CD4-positive, alpha-beta T cell (primary cell): ENCODE results near the gene DRGX. TPM values are rescaled to one million over a fixed set of nuclear protein-coding genes. Genes with fewer than 3 reads are reported as not detected.

Experiments used
- ATAC-seq: fragments of 200-7000 bp; cut with Tn5 transposase; one replicate; pipeline ENCODE4 v1.10.0; 2022; ENCODE audit warnings: mild to moderate bottlenecking; ENCODE audit not compliant: poor library complexity
- CTCF ChIA-PET: fragments of 350-600 bp; sonication (Branson Sonifier 250); formaldehyde crosslinking; loops from one replicate; lab custom pipeline; 2021; ENCODE audit warnings: antibody characterized with exemption, inconsistent platforms; lab: Charles Lee
- POLR2A ChIA-PET: fragments of 350-600 bp; sonication (Branson Sonifier 250); formaldehyde crosslinking; loops from one replicate; lab custom pipeline; 2021; ENCODE audit warnings: antibody characterized with exemption, inconsistent platforms; lab: Charles Lee
- DNase-seq, 14 experiments: peaks; one replicate each; pipeline ENCODE4 v3.0.0-alpha.2; 2013 to 2020; ENCODE audit warnings: mixed read lengths in 2 of 14
- H3K27ac ChIP-seq, 2 donors: one replicate each; pipeline versions ENCODE4 v1.5.1 to v1.7.0; 2013; ENCODE audit warnings: low read length in 2 of 2, low read depth in 1 of 2, mild to moderate bottlenecking in 1 of 2
- H3K27me3 ChIP-seq, 2 experiments: 1 replicate in 1 of 2; 2 replicates in 1 of 2; pipeline versions ENCODE4 v1.6.1 to v1.7.0; 2013; ENCODE audit warnings: low read length in 2 of 2, control low read depth in 1 of 2, mild to moderate bottlenecking in 1 of 2, moderate library complexity in 1 of 2; ENCODE audit not compliant: insufficient read depth in 2 of 2, control insufficient read depth in 1 of 2
- H3K36me3 ChIP-seq: one replicate; pipeline ENCODE4 v1.6.1; 2013; ENCODE audit warnings: low read length, control low read depth; ENCODE audit not compliant: insufficient read depth
- H3K4me1 ChIP-seq: one replicate; pipeline ENCODE4 v1.6.1; 2013; ENCODE audit warnings: low read length, control low read depth; ENCODE audit not compliant: insufficient read depth
- H3K4me3 ChIP-seq: one replicate; pipeline ENCODE4 v1.5.1; 2013; ENCODE audit warnings: mild to moderate bottlenecking, low read length, moderate library complexity
- H3K9me3 ChIP-seq, 2 experiments: 1 replicate in 1 of 2; 2 replicates in 1 of 2; pipeline versions ENCODE4 v1.6.1 to v1.7.0; 2013; ENCODE audit warnings: low read length in 2 of 2, mild to moderate bottlenecking in 2 of 2, control low read depth in 1 of 2, moderate library complexity in 1 of 2; ENCODE audit not compliant: control insufficient read depth in 1 of 2, insufficient read depth in 1 of 2
- H3K27ac Mint-ChIP-seq: one replicate; pipeline ENCODE4 v1.8.0; 2020; ENCODE audit warnings: mixed read lengths
- H3K27me3 Mint-ChIP-seq: one replicate; pipeline ENCODE4 v1.8.0; 2021; ENCODE audit warnings: mixed read lengths
- H3K36me3 Mint-ChIP-seq: one replicate; pipeline ENCODE4 v1.8.0; 2021; ENCODE audit warnings: low read depth, mixed read lengths
- H3K4me1 Mint-ChIP-seq: one replicate; pipeline ENCODE4 v1.8.0; 2021; ENCODE audit warnings: low read depth, mixed read lengths
- H3K4me3 Mint-ChIP-seq: one replicate; pipeline ENCODE4 v1.8.0; 2020; ENCODE audit warnings: mild to moderate bottlenecking, mixed read lengths
- H3K9me3 Mint-ChIP-seq: one replicate; pipeline ENCODE4 v1.8.0; 2020; ENCODE audit warnings: mixed read lengths
- intact Hi-C, 2 experiments: fragments of 100-400 bp; cut with DNase I in 1 of 2; cut with micrococcal nuclease in 1 of 2; formaldehyde crosslinking; loops; one replicate each; pipeline versions ENCODE4 v1.15.1 to v1.9.0; 2023 to 2025; cut with DNase I, micrococcal nuclease
- total RNA-seq, 174 experiments: library from RNA in 2 of 174; stranded (reverse) in 2 of 174; gene quantifications; one replicate each; pipeline ENCODE4 v1.2.3 and lab custom pipeline; 2021 to 2026
- TF ChIP-seq, protein P1 (sequence below): fragments of 200-600 bp; IDR thresholded peaks from one replicate; pipeline ENCODE4 v1.8.0; 2022; ENCODE audit warnings: antibody characterized with exemption, mild to moderate bottlenecking

The DRGX gene
- total RNA-seq, 2 experiments from 2014 or later, result not detected

DNA sequence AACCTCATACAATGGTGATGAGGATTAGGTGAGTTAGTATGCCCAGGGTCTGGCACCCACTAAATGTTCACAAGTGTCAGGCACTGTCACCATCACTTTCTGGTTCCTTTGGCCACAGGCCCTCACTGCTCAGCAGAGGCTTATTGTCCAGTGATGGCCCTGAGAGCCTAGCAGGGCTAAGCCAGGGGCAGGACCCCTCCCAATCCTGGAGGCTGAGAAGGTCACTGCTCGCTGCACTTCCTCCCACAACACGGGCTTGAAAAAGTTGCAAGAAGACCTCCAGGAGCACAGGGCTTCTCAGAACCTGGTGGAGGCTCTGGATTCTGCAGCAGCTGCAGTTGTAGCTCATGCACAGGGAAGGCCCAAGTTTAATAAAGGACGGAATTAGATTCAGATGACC is 48.1 kb downstream of the DRGX start:
- no peaks in the 10 kb centered on the region for H3K36me3 Mint-ChIP-seq
- peaks cover 6% of the 10 kb centered on the region for H3K9me3 Mint-ChIP-seq
- peak in 1 of 14 experiments; percentile 22 for DNase-seq
- H3K4me3 ChIP-seq, result no peak overlapping the region
- no peak overlapping the region for H3K27ac ChIP-seq
- H3K4me1 Mint-ChIP-seq, result no peaks in the 10 kb centered on the region
- peaks cover 0 to 2% of the 10 kb centered on the region in 2 experiments for H3K27me3 ChIP-seq
- no peak for ATAC-seq
- intact Hi-C loops, result no loop called here
- H3K4me1 ChIP-seq, result no peaks in the 10 kb centered on the region
- ChIA-PET POLR2A (no interaction called here), CTCF (no interaction called here)
- TF ChIP-seq, protein P1, sequence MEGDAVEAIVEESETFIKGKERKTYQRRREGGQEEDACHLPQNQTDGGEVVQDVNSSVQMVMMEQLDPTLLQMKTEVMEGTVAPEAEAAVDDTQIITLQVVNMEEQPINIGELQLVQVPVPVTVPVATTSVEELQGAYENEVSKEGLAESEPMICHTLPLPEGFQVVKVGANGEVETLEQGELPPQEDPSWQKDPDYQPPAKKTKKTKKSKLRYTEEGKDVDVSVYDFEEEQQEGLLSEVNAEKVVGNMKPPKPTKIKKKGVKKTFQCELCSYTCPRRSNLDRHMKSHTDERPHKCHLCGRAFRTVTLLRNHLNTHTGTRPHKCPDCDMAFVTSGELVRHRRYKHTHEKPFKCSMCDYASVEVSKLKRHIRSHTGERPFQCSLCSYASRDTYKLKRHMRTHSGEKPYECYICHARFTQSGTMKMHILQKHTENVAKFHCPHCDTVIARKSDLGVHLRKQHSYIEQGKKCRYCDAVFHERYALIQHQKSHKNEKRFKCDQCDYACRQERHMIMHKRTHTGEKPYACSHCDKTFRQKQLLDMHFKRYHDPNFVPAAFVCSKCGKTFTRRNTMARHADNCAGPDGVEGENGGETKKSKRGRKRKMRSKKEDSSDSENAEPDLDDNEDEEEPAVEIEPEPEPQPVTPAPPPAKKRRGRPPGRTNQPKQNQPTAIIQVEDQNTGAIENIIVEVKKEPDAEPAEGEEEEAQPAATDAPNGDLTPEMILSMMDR, result no peak
- H3K27ac Mint-ChIP-seq, result no peak overlapping the region
- no peaks in the 10 kb centered on the region for H3K36me3 ChIP-seq
- no peak overlapping the region for H3K4me3 Mint-ChIP-seq
- peaks cover 9% of the 10 kb centered on the region for H3K27me3 Mint-ChIP-seq
- peaks cover 12 to 21% of the 10 kb centered on the region in 2 experiments for H3K9me3 ChIP-seq

DNA sequence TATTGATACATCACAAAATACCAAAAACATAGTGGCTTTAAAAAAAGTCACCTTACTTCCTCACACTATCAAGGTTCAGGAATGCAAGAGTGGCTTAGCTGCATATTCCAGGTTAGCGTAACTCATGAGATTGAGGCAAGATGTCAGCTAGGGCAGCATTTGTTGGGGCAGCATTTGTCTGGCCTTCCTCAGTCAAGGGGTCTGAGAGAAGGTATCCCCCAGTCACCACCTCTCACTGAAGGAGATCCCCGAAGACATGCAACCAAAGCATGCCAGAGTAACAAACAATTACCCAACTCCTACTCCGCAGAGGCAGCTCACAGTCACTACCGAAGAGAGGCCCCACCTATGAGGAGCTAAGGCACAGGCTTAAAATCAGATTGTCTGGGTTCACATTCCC is 48.5 kb downstream of the DRGX start:
- Histone ChIP-seq H3K4me1 (no peaks in the 10 kb centered on the region), H3K4me3 (no peak overlapping the region), H3K27me3 (peaks cover 0 to 2% of the 10 kb centered on the region in 2 experiments), H3K9me3 (peaks cover 12 to 21% of the 10 kb centered on the region in 2 experiments), H3K27ac (no peak overlapping the region), H3K36me3 (no peaks in the 10 kb centered on the region)
- H3K9me3 Mint-ChIP-seq, result peaks cover 6% of the 10 kb centered on the region
- TF ChIP-seq, protein P1, result no peak
- intact Hi-C loops, result no loop called here
- no peak overlapping the region for H3K27ac Mint-ChIP-seq
- no peaks in the 10 kb centered on the region for H3K36me3 Mint-ChIP-seq
- DNase-seq (no peak), ATAC-seq (no peak)
- H3K4me3 Mint-ChIP-seq, result no peak overlapping the region
- H3K4me1 Mint-ChIP-seq, result no peaks in the 10 kb centered on the region
- ChIA-PET CTCF (no interaction called here), POLR2A (no interaction called here)
- peaks cover 9% of the 10 kb centered on the region for H3K27me3 Mint-ChIP-seq

DNA sequence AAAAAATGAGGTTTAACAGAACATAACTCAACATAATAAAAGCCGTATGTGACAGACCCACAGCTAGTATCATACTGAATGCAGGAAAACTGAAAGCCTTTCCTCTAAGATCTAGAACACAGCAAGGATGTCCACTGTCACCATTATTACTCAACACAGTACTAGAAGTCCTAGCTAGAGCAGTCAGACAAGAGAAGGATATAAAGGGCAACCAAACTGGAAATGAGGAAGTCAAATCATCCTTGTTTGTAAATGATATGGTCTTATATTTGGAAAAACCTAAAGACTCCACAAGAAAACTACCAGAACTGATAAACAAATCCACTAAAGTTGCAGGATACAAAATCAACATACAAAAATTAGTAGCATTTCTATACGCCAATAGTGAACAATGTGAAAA is 51.0 kb downstream of the DRGX start:
- H3K27me3 ChIP-seq, result peaks cover 0 to 2% of the 10 kb centered on the region in 2 experiments
- CTCF ChIA-PET, result no interaction called here
- peaks cover 5% of the 10 kb centered on the region for H3K27me3 Mint-ChIP-seq
- POLR2A ChIA-PET, result no interaction called here
- H3K4me1 ChIP-seq, result no peaks in the 10 kb centered on the region
- H3K27ac ChIP-seq, result no peak overlapping the region
- H3K27ac Mint-ChIP-seq, result no peak overlapping the region
- ATAC-seq (no peak), DNase-seq (no peak)
- intact Hi-C loops, result no loop called here
- no peaks in the 10 kb centered on the region for H3K36me3 ChIP-seq
- H3K4me3 Mint-ChIP-seq, result no peak overlapping the region
- H3K36me3 Mint-ChIP-seq, result no peaks in the 10 kb centered on the region
- TF ChIP-seq, protein P1, result no peak
- no peaks in the 10 kb centered on the region for H3K4me1 Mint-ChIP-seq
- H3K9me3 ChIP-seq, result peaks cover 5 to 8% of the 10 kb centered on the region in 2 experiments
- peaks cover 2% of the 10 kb centered on the region for H3K9me3 Mint-ChIP-seq
- H3K4me3 ChIP-seq, result no peak overlapping the region
